HepG2 (cell line): ENCODE data around the gene PNLIPRP2. TPM values are rescaled to one million over a fixed set of nuclear protein-coding genes. Genes with fewer than 3 reads are reported as not detected.
A peak's percentile ranks its signal among the peaks of the same experiment; 100 is the strongest.

Experiments
- ASH2L ChIP-seq: fragments of 300-600, 200-600 bp; sonication (generic); IDR thresholded peaks from 2 replicates; pipeline ENCODE4 v1.7.0; 2017; ENCODE audit warnings: low read depth, mild to moderate bottlenecking, moderate library complexity, mixed read lengths, low read length; ENCODE audit not compliant: insufficient read length
- BRD4 ChIP-seq: sonication (generic); formaldehyde crosslinking; IDR thresholded peaks from 2 replicates; pipeline ENCODE4 v1.4.0; 2020; ENCODE audit warnings: missing genetic modification reagents
- ELF3 ChIP-seq: IDR thresholded peaks from 2 replicates; pipeline ENCODE4 v1.6.1; 2016; ENCODE audit warnings: missing genetic modification reagents, missing compliant biosample characterization
- HDAC2 ChIP-seq: sonication (generic); formaldehyde crosslinking; IDR thresholded peaks from 2 replicates; pipeline ENCODE4 v1.4.0; 2020; ENCODE audit warnings: missing genetic modification reagents
- HMG20A ChIP-seq: IDR thresholded peaks from 2 replicates; pipeline ENCODE4 v1.6.1; 2016; ENCODE audit warnings: borderline replicate concordance
- HNF4A ChIP-seq: sonication (generic); formaldehyde crosslinking; IDR thresholded peaks from 2 replicates; pipeline ENCODE4 v1.4.0; 2020; ENCODE audit warnings: missing genetic modification reagents
- KLF11 ChIP-seq: IDR thresholded peaks from 2 replicates; pipeline ENCODE4 v1.6.1; 2016; ENCODE audit warnings: missing compliant biosample characterization
- MED1 ChIP-seq: sonication (generic); formaldehyde crosslinking; IDR thresholded peaks from 2 replicates; pipeline ENCODE4 v1.4.0; 2020; ENCODE audit warnings: missing genetic modification reagents
- MXI1 ChIP-seq: IDR thresholded peaks from 3 replicates; pipeline ENCODE4 v1.6.1; 2012; ENCODE audit warnings: low read depth, low read length, inconsistent platforms, borderline replicate concordance
- NR2F2 ChIP-seq: IDR thresholded peaks from 2 replicates; pipeline ENCODE4 v1.6.1; 2012; ENCODE audit warnings: low read depth, inconsistent platforms, borderline replicate concordance
- POLR2A ChIP-seq, 2 experiments: IDR thresholded peaks; 2 replicates each; pipeline ENCODE4 v1.6.1; 2011; ENCODE audit warnings: low read depth in 2 of 2, low read length in 2 of 2, mild to moderate bottlenecking in 1 of 2, moderate library complexity in 1 of 2; ENCODE audit not compliant: insufficient read depth in 1 of 2
- RCOR2 ChIP-seq: IDR thresholded peaks from 2 replicates; pipeline ENCODE4 v1.6.1; 2016; ENCODE audit warnings: missing biosample characterization, missing genetic modification reagents
- SALL1 ChIP-seq: sonication (generic); formaldehyde crosslinking; IDR thresholded peaks from 2 replicates; pipeline ENCODE4 v1.8.0; 2022; ENCODE audit warnings: mild to moderate bottlenecking, missing genetic modification reagents
- ZBTB3 ChIP-seq: sonication (generic); formaldehyde crosslinking; IDR thresholded peaks from 2 replicates; pipeline ENCODE4 v1.4.0; 2020; ENCODE audit warnings: low read depth, mild to moderate bottlenecking, moderate library complexity, missing genetic modification reagents, borderline replicate concordance
- ZFP36 ChIP-seq: fragments of 150-350 bp; IDR thresholded peaks from 2 replicates; pipeline ENCODE4 v1.6.1; 2018; ENCODE audit warnings: borderline replicate concordance, low read length, low read depth; ENCODE audit not compliant: partially characterized antibody
- ZHX2 ChIP-seq, 2 experiments: sonication (generic) in 1 of 2; formaldehyde crosslinking in 1 of 2; IDR thresholded peaks; 2 replicates each; pipeline versions ENCODE4 v1.6.1 to v1.9.0; 2014 to 2022; ENCODE audit warnings: antibody characterized with exemption in 1 of 2, borderline replicate concordance in 1 of 2, inconsistent platforms in 1 of 2, low read depth in 1 of 2, missing genetic modification reagents in 1 of 2
- ZNF260 ChIP-seq: sonication (generic); formaldehyde crosslinking; IDR thresholded peaks from 2 replicates; pipeline ENCODE4 v1.4.0; 2020; ENCODE audit warnings: missing genetic modification reagents, low read depth, mild to moderate bottlenecking, borderline replicate concordance
- ZNF264 ChIP-seq: sonication (generic); formaldehyde crosslinking; IDR thresholded peaks from 2 replicates; pipeline ENCODE4 v1.4.0; 2020; ENCODE audit warnings: missing genetic modification reagents
- ZNF274 ChIP-seq: sonication (generic); formaldehyde crosslinking; IDR thresholded peaks from 2 replicates; pipeline ENCODE4 v1.5.1; 2020; ENCODE audit warnings: mild to moderate bottlenecking, missing genetic modification reagents
- ZNF607 ChIP-seq: sonication (generic); formaldehyde crosslinking; IDR thresholded peaks from 2 replicates; pipeline ENCODE4 v1.5.1; 2020; ENCODE audit warnings: missing genetic modification reagents, mild to moderate bottlenecking, borderline replicate concordance
- ZNF652 ChIP-seq: IDR thresholded peaks from 2 replicates; pipeline ENCODE4 v1.6.1; 2016; ENCODE audit warnings: low read depth, borderline replicate concordance
- ZNF761 ChIP-seq: sonication (generic); formaldehyde crosslinking; conservative IDR thresholded peaks from 2 replicates; pipeline ENCODE4 v1.4.0; 2020; ENCODE audit warnings: mild to moderate bottlenecking, missing genetic modification reagents
- ZNF850 ChIP-seq: sonication (generic); formaldehyde crosslinking; conservative IDR thresholded peaks from 2 replicates; pipeline ENCODE4 v1.9.0; 2021; ENCODE audit warnings: mild to moderate bottlenecking, missing genetic modification reagents
- polyA plus RNA-seq, 8 experiments: library from polyadenylated mRNA; depleted of rRNA in 3 of 8; stranded (reverse) in 7 of 8; unstranded in 1 of 8; fragments of >200 nt; fragmentation: Illumina TruSeq in 4 of 8; extraction: Trizol in 4 of 8; gene quantifications; 2 replicates each; pipeline versions ENCODE4 v1.2.1 to v1.2.3, GENCODE V29; 2011 to 2016; ENCODE audit warnings: low read depth in 4 of 8, missing spikeins in 1 of 8, mixed read lengths in 1 of 8; ENCODE audit not compliant: insufficient read depth in 1 of 8
- total RNA-seq, 5 experiments: library from RNA; depleted of rRNA; stranded (reverse); fragments of >200 nt; fragmentation: Illumina TruSeq; extraction: Trizol; gene quantifications; 2 replicates each; pipeline ENCODE4 v1.2.3, GENCODE V29; 2016; ENCODE audit warnings: low read depth in 1 of 5
- TF ChIP-seq, protein P1 (sequence below): sonication (generic); formaldehyde crosslinking; IDR thresholded peaks from 2 replicates; pipeline ENCODE4 v1.4.0; 2020; ENCODE audit warnings: low read depth, mild to moderate bottlenecking, missing genetic modification reagents

Gene PNLIPRP2
- total and polyA plus RNA-seq, 2 of the 13 experiments (the other 11 are each of a cell fraction or from before 2014, with no cell fraction given): 0.21 to 0.97 TPM

DNA sequence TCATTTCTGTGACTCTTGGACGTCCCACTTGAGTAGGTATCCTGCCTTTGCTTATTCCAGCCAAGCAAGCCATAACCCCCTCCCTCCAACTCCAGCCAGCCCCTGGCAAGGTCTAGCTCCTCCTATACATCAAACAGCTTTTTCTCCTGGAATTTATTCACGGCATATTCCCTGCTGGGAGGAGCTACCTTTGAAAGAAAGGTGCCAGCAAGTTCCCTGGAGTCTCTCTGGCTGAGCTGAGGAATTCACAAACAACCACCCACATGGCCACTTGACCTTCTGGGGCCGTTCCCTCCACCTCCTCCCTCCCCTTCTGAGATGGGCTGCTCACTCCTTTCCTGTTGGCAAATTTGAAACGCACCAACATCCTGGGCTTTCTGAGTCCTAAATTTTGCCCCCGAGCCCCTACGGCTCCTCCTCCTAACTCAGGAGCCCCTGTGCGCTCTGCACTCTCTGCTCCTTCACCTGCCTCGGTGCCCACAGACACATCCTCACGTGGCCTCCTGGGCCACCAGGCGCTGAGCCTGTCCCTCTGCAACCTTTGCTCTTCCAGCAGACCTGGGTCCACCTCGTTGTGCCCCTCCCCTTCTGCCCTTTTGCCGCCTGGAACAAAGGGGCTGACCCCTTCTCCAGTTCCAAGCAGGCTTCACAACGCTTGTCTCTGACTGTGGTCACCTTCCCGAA is 73.6 kb downstream of the PNLIPRP2 start (continued):
- TF ChIP-seq ZNF260 (CRISPR knock-in tag): no peak
- no peak for TF ChIP-seq BRD4 (CRISPR knock-in tag)
- TF ChIP-seq ZNF264: 0 out of 2 replicates have a peak, but pooled peaks have one; percentile 42
- no peak for TF ChIP-seq ZHX2 (IDR thresholded peaks at IDR 0.05; ENCODE audit: low read depth)
- TF ChIP-seq ZHX2 (CRISPR knock-in tag; IDR thresholded peaks at IDR 0.05; ENCODE audit: borderline replicate concordance): no peak
- TF ChIP-seq, protein P1, sequence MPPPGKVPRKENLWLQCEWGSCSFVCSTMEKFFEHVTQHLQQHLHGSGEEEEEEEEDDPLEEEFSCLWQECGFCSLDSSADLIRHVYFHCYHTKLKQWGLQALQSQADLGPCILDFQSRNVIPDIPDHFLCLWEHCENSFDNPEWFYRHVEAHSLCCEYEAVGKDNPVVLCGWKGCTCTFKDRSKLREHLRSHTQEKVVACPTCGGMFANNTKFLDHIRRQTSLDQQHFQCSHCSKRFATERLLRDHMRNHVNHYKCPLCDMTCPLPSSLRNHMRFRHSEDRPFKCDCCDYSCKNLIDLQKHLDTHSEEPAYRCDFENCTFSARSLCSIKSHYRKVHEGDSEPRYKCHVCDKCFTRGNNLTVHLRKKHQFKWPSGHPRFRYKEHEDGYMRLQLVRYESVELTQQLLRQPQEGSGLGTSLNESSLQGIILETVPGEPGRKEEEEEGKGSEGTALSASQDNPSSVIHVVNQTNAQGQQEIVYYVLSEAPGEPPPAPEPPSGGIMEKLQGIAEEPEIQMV (CRISPR knock-in tag): no peak
- TF ChIP-seq KLF11: no peak
- peak; percentile 78 for TF ChIP-seq HDAC2 (CRISPR knock-in tag)
- TF ChIP-seq MED1 (CRISPR knock-in tag): peak; percentile 50; the same call in 1 of the 2 replicates
- peak; percentile 22; the same call in 1 of the 3 replicates for TF ChIP-seq MXI1
- TF ChIP-seq NR2F2: peak; percentile 73; the same call in 1 of the 2 replicates
- TF ChIP-seq ZNF607 (CRISPR knock-in tag): no peak
- peak; percentile 61 for TF ChIP-seq ASH2L
- peak; percentile 79 for TF ChIP-seq SALL1 (CRISPR knock-in tag)
- TF ChIP-seq ELF3 (CRISPR knock-in tag): 0 out of 2 replicates have a peak, but pooled peaks have one; percentile 16
- 0 out of 2 replicates have a peak, but pooled peaks have one; percentile 47 for TF ChIP-seq RCOR2 (CRISPR knock-in tag)
- TF ChIP-seq POLR2A (IDR thresholded peaks at IDR 0.05; ENCODE audit: insufficient read depth in 1 of 2, low read depth in 2 of 2, low read length in 2 of 2): 0 out of 4 replicates have a peak, but pooled peaks of 1 of the 2 experiments have one; percentile 47
- TF ChIP-seq ZNF850: no peak
- no peak for TF ChIP-seq ZFP36
- TF ChIP-seq HNF4A (CRISPR knock-in tag): peak; percentile 96
- no peak for TF ChIP-seq ZNF652 (CRISPR knock-in tag)
- 0 out of 2 replicates have a peak, but pooled peaks have one; percentile 27 for TF ChIP-seq HMG20A
- 0 out of 2 replicates have a peak, but pooled peaks have one; percentile 30 for TF ChIP-seq ZNF761 (CRISPR knock-in tag)
- 0 out of 2 replicates have a peak, but pooled peaks have one; percentile 59 for TF ChIP-seq ZNF274 (CRISPR knock-in tag)
- no peak for TF ChIP-seq ZBTB3
